ENCODE data around the gene CHID1.

DNA sequence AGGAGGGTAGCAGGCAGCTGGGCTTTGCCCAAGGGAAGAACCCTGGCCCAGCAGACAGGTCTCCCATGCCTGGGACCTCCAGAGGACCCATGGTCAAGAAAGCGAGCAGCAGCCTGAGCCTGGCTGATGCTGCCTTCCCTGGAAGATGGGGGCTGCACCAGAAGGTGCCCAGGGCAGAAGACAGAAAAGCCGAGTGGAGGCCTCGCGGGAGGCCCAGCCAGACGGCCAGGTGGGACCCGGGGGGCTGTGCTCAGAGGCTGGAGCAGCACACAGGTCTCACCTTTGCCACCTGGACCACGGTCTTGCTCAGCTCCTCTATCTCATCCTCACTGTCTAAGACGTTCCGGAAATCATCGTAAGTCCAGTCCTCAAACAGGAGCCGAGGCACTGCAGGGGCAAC, 10.9 kb downstream of the CHID1 start:
- TF ChIP-seq, protein P1, sequence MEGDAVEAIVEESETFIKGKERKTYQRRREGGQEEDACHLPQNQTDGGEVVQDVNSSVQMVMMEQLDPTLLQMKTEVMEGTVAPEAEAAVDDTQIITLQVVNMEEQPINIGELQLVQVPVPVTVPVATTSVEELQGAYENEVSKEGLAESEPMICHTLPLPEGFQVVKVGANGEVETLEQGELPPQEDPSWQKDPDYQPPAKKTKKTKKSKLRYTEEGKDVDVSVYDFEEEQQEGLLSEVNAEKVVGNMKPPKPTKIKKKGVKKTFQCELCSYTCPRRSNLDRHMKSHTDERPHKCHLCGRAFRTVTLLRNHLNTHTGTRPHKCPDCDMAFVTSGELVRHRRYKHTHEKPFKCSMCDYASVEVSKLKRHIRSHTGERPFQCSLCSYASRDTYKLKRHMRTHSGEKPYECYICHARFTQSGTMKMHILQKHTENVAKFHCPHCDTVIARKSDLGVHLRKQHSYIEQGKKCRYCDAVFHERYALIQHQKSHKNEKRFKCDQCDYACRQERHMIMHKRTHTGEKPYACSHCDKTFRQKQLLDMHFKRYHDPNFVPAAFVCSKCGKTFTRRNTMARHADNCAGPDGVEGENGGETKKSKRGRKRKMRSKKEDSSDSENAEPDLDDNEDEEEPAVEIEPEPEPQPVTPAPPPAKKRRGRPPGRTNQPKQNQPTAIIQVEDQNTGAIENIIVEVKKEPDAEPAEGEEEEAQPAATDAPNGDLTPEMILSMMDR (conservative IDR thresholded peaks at IDR 0.05 in 1 of 2, IDR thresholded peaks at IDR 0.05 in 1 of 2; ENCODE audit: low read depth in 1 of 2, low read length in 2 of 2), result no peak
- TF ChIP-seq EZH2 (IDR thresholded peaks at IDR 0.05; ENCODE audit: low read length, missing control alignments), result no peak
